Measurements from ENCODE around the gene FRMD1. TPM values are rescaled to one million over a fixed set of nuclear protein-coding genes. Genes with fewer than 3 reads are reported as not detected.

Gene FRMD1
- total RNA-seq, 1 donor, result not detected

DNA sequence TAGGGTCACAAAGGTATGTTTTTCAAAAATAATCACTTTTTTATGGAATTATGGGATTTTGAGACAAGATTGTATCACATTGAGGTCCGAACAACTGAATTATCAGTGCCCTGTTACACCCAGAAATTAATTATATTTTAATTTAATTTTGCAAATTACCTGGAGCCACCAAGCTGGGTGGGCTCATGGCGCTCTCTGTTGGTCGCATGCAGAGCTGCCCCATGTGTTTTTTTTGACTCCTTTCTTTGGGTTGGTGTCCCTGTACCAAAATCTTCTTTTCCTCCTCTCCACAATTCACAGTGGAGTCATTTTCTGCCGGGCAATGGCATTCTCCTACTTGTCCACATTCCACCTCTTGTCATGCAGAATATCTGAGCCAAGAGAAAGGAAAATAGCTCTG, 38.9 kb upstream of the FRMD1 start:
- no peaks in the 10 kb centered on the region for H3K27me3 ChIP-seq (ENCODE audit: insufficient read depth, low read length)
- no peaks in the 10 kb centered on the region for H3K4me1 ChIP-seq (ENCODE audit: insufficient read depth, low read length)

DNA sequence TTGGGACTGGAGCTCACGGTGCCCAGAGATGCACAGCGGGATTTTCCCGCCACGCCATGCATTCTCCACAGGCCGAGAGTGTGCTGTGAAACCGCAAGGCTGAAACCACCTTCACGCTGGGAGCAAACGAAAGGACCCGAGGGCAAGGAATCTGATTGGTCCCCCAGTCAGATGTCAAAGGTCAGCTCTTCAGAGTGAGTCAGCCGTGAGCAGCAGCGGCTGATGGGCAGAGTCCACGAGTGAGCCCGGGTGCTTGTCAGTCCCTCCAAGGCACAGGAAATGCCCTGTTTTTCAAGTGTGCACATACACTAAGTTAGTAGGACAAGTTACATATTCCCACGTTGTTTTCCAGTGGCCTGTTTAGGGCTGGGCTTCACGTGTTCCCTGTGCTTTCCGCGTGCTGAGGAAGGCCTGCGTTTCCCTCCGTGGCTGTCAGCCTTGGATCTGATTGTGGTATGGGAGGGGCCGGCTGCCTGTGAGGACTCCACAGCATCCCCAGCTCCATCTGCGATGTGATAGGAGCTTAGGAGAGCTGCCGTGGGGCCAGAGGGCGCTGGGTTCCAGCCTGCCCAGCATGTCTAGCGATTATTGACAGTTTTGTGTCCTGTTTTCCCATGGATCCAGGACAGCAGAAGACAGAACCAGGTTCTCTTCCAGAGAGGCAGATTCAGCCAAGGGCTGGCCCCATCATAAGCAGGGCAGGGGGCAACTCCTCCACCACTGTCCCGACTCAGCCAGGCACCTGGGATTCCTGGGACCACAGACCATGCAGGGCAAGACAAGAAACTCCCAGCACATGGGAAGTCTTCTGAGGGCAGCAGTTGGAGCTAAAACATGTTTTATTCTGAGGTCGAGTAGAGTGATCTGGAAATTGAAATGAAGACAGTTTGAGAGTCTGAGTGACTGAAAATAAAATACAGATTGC, 38.2 kb upstream of the FRMD1 start:
- Histone ChIP-seq H3K9me3 (ENCODE audit: low read depth, low read length) (no peaks in the 10 kb centered on the region), H3K4me3 (ENCODE audit: low read length) (no peak overlapping the region), H3K4me1 (ENCODE audit: insufficient read depth, low read length) (no peaks in the 10 kb centered on the region), H3K27me3 (ENCODE audit: insufficient read depth, low read length) (no peaks in the 10 kb centered on the region)

More for the DNA sequence above, 38.9 kb upstream of the FRMD1 start:
- Histone ChIP-seq H3K9me3 (ENCODE audit: low read depth, low read length) (no peaks in the 10 kb centered on the region), H3K4me3 (ENCODE audit: low read length) (no peak overlapping the region)

DNA sequence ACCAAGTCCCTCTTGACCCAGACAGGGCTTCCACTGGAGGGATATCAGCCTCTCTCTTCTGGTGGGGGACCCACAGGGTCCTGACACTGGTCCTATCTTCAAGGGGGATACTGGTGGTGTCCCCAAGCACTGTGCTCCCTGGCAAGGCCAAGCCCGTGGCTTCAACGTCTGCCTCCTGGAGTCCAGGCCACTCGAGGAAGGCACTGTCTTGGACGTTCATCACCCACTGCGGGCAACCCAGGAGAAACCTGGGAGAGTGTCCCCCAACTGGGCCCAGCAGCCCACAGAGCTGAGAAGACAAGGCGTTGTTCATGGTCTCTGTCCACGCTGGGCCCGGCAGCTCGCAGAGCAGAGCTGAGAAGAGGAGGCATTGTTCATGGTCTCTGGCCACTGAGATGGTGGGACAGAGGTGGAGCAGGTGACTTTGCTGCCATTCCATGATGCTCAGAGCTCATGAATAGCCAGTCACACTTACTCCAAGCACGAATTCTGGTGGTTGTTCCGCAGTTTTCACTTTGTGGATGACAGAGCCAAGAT, 37.5 kb upstream of the FRMD1 start:
- Histone ChIP-seq H3K4me3 (ENCODE audit: low read length) (no peak overlapping the region), H3K27me3 (ENCODE audit: insufficient read depth, low read length) (no peaks in the 10 kb centered on the region), H3K9me3 (ENCODE audit: low read depth, low read length) (no peaks in the 10 kb centered on the region), H3K4me1 (ENCODE audit: insufficient read depth, low read length) (no peaks in the 10 kb centered on the region)

DNA sequence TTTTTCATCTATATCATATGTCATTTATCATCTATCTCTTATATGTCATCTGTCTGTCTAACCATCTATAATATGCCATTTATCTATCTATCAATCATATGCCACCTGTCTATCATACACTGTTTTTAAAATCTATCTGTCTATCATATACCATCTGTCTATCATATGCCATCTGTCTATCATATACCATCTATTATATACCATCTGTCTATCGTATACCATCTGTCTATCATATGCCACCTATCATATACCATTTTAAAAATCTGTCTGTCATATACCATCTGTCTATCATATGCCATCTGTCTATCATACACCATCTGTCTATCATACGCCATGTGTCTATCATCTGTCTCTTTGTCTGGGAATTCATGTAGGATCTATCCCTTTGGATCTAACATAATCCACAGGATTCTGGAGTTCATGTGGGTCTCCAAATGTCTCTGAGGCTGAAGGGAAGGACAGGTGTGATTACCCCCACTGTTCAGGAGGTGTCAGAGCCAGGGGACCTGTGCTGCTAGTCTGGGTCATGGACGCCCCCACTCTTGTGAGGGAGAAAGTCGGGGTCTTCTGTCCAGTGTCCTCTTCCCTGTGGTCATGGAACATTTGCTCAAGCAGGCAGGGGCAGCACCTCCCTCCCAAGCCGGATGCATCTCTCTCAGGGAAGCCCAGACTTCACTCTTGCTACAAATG, 36.9 kb upstream of the FRMD1 start:
- Histone ChIP-seq H3K4me3 (ENCODE audit: low read length) (no peak overlapping the region), H3K9me3 (ENCODE audit: low read depth, low read length) (no peaks in the 10 kb centered on the region), H3K27me3 (ENCODE audit: insufficient read depth, low read length) (no peaks in the 10 kb centered on the region), H3K4me1 (ENCODE audit: insufficient read depth, low read length) (no peaks in the 10 kb centered on the region)

DNA sequence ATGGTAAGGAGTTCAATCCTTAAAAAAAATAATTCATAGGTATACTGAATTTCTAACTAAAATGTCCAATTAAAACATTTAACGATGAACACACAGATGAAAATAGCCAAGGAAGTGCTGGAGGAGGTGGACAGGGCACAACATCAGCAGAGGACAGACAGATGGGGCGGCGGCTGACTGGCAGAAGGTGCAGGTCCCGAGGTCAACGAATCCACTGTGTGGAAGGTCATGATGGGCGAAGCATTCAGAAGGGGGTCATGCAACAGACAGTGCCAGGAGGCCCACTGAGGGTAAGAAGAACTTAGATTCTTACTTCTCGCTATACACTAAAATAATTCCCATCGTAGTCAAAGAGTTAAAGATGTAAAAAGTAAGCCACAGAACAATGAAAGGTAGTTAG, 34.2 kb upstream of the FRMD1 start:
- no peaks in the 10 kb centered on the region for H3K9me3 ChIP-seq (ENCODE audit: low read depth, low read length)
- H3K4me3 ChIP-seq (ENCODE audit: low read length), result no peak overlapping the region
- no peaks in the 10 kb centered on the region for H3K27me3 ChIP-seq (ENCODE audit: insufficient read depth, low read length)
- no peaks in the 10 kb centered on the region for H3K4me1 ChIP-seq (ENCODE audit: insufficient read depth, low read length)

DNA sequence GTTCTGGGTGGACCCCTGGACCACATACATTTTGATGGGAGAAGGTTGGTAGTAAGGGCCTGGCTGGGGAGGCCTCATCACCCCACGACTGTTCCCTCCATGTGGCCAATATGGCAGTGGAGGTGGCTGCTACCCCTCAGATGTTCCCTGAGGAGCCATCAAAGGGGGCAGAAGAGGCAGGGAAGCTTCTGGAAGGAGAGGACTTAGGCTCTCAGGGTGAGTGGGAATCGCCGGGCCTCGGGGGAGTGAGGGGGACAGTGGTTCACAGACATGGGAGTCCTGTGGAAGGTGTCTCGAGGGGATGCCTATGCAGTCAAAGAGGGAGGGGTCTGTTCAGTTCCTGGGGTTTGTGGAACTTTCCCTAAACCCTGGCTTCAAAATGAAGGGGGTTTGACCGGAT, 32.9 kb upstream of the FRMD1 start:
- H3K27me3 ChIP-seq (ENCODE audit: insufficient read depth, low read length), result no peaks in the 10 kb centered on the region
- no peaks in the 10 kb centered on the region for H3K4me1 ChIP-seq (ENCODE audit: insufficient read depth, low read length)
- H3K4me3 ChIP-seq (ENCODE audit: low read length), result no peak overlapping the region
- no peaks in the 10 kb centered on the region for H3K9me3 ChIP-seq (ENCODE audit: low read depth, low read length)

DNA sequence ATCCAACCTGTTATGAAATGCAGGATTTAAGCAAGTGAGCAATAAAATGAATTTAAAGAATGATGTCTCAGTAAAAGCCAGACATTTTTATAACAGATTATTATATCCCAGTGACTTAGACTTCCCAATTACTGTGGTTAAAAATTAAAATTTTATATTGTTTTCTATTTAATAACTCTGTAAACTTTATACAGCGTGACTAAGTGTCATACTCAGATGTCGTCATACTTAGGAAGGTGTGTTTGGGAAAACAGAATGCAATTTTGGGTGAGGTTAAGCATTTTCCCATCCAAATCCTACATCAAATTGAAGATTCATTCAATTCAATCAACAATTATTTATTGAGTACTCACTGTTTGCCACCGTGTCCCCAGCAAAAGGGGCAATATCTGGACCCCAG, 31.4 kb upstream of the FRMD1 start:
- no peaks in the 10 kb centered on the region for H3K4me1 ChIP-seq (ENCODE audit: insufficient read depth, low read length)
- H3K4me3 ChIP-seq (ENCODE audit: low read length), result no peak overlapping the region
- no peaks in the 10 kb centered on the region for H3K27me3 ChIP-seq (ENCODE audit: insufficient read depth, low read length)
- no peaks in the 10 kb centered on the region for H3K9me3 ChIP-seq (ENCODE audit: low read depth, low read length)

DNA sequence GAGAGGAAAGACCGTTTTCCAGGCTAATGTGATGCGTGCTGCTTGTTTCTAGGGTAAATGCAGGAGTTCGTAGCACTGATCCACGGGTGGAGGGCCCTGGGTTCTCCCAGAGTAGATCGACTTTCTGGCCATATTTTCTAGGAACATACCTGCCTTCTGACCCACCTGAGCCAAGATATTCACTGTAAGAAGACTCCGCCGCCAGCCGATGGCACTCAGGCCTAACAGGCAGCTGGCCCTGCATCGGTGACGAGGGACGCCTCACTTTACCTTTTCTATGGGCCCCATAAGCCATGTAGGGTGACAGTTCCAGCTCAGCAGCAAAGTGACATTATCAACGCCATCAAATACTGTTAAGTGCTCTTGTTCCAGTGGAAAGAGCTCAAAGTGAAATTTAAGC, 30.2 kb upstream of the FRMD1 start:
- Histone ChIP-seq H3K9me3 (ENCODE audit: low read depth, low read length) (no peaks in the 10 kb centered on the region), H3K4me1 (ENCODE audit: insufficient read depth, low read length) (no peaks in the 10 kb centered on the region), H3K27me3 (ENCODE audit: insufficient read depth, low read length) (no peaks in the 10 kb centered on the region), H3K4me3 (ENCODE audit: low read length) (no peak overlapping the region)

DNA sequence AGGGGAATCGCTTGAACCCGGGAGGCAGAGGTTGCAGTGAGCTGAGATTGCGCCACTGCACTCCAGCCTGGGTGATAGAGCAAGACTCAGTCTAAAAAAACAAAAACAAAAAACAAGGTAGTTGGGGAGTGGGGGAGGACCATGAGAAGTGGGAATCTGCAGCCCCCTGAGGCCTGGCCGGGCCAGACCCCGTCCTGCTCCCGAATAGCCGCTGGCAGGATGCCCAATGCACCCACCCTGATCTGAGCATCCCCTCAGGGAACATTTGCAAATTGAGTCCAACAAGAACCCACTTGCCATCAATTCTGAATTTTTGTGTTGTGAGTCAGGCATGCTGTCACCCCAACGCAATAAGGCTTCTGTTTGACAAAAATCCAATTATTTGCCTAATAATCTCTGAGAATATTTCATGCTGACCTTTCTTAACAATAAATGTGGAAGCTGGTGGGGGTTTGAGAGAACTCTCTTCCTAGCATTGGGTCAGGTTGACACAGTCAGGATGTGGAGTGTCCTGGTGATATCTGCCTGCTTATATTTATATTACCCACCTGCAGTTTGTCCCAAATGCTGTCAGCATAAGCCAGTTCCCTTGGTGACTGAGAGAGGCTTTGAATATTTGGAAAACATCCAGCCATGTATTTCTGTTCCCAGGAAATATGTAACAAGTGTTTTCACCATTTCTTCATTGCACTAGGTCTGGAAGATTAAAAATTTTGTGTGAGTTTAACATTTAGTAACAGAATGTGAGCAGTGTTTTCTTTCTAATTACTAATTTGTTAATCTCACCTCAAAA, 28.4 kb upstream of the FRMD1 start:
- Histone ChIP-seq H3K4me3 (ENCODE audit: low read length) (no peak overlapping the region), H3K4me1 (ENCODE audit: insufficient read depth, low read length) (no peaks in the 10 kb centered on the region), H3K27me3 (ENCODE audit: insufficient read depth, low read length) (peaks cover 2% of the 10 kb centered on the region)

DNA sequence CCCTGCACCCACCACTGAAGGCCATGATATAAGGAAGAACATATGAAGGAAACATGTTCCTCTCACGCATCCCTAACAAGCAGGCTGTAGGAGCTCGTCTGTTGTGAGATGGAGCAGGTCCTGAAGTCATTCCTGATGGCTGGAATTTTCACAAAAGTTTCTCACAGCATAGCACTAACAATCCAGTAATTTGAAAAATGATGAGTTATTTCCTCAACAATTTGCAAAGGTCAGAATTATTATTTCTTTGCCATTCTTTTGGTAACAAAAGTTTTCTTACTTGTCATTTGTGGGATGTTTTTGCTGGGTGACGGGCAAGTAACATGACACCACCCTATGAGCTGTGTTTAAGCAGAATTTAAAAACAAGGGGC, 27.6 kb upstream of the FRMD1 start:
- no peak overlapping the region for H3K4me3 ChIP-seq (ENCODE audit: low read length)
- H3K4me1 ChIP-seq (ENCODE audit: insufficient read depth, low read length), result no peaks in the 10 kb centered on the region
- peaks cover 3% of the 10 kb centered on the region for H3K27me3 ChIP-seq (ENCODE audit: insufficient read depth, low read length)
- H3K9me3 ChIP-seq (ENCODE audit: low read depth, low read length), result no peaks in the 10 kb centered on the region

More for the DNA sequence above, 28.4 kb upstream of the FRMD1 start:
- H3K9me3 ChIP-seq (ENCODE audit: low read depth, low read length), result no peaks in the 10 kb centered on the region

DNA sequence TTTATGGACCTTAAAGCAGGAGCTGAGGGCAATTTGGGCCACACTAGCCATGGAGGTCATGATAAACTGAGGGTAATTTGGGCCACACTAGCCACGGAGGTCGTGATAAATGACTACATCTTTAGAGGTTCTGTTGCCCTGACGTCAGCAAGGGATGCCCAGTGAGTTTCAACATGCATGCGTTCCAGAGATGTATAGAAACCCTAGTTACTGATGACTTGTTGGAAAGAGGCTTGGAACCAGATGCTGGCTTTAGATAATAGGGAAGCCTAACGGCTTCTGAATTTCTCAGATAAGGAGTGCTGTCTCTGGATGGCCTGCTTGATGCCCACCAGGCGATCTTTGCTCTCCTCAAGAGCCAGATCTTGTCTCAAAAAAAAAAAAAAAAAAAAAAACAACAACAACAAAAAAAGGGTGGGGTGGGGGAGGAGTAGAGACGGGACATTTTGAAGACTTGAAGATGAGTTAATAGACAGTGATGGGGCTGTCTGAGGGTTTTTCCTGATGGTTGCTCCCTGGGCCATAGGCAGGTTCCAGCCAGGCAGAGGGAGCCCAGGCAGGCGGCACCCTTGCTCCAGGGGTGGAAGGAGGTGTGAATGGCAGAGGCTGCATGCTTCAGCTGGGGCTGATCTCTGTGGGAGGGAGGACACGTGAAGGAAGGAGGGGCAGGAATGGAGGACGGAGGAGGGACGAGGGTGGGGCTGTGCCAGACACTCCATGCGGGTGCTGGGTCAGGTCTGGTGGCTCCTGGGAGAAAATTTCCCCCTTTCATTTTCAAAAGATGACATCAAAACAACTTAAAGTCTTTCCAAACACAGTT, 27.0 kb upstream of the FRMD1 start:
- peaks cover 3% of the 10 kb centered on the region for H3K27me3 ChIP-seq (ENCODE audit: insufficient read depth, low read length)

DNA sequence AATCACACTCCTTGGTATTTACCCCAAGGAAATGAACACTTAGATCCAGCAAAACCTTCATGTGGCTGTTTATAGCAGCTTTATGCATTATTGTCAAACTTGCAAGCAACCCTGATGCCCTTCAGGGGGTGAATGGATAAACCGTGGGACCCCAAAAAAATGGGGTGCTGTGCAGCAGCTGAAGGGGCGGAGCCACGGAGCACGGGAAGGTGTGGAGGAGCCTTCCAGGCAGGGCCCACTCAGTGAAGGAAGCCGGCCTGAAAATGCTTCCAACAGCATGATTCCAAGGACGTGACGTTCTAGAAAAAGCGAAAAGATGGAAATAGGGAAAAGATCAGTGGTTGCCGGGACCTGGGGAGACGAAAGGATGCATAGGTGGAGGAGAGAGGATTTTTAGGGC, 25.6 kb upstream of the FRMD1 start:
- Histone ChIP-seq H3K4me3 (ENCODE audit: low read length) (no peak overlapping the region), H3K27me3 (ENCODE audit: insufficient read depth, low read length) (peaks cover 3% of the 10 kb centered on the region), H3K4me1 (ENCODE audit: insufficient read depth, low read length) (no peaks in the 10 kb centered on the region), H3K9me3 (ENCODE audit: low read depth, low read length) (no peaks in the 10 kb centered on the region)

More for the DNA sequence above, 27.0 kb upstream of the FRMD1 start:
- Histone ChIP-seq H3K4me3 (ENCODE audit: low read length) (no peak overlapping the region), H3K9me3 (ENCODE audit: low read depth, low read length) (no peaks in the 10 kb centered on the region), H3K4me1 (ENCODE audit: insufficient read depth, low read length) (no peaks in the 10 kb centered on the region)

DNA sequence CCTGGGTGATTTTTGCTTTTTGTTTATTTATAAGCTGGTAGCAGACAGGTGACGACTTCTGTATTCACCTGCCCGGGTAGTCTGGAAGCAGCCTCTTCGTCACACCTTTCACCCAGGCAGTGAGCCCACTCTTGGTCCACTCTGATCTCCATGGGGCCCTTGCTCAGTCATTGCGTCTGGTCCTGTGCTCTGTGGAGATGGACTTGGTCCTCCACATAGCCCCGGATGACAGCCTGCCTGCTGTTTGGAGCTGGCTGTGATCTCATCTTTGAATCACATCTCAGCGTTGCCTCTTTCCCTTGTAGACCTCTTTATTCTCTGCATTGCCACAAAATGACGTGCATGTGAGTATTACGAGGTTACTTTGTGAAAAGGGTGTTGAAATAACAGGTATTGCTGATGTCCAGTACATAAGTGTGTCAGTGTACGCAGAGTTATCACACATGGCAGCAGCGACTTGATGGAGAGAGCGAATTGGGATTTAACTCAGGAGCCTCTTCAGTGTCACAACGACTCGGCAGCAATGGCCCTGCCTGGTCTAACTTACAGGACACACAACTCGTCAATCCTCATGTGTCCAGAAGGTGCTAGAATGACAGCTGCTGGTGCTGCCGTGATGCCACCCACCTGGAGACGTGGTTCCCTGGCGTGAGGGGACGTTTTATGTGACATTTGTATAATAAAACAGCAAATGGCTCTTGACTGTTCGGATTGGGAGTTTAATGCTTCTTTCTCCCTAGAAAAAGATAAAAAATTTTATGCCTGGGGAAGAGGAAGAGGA, 24.2 kb upstream of the FRMD1 start:
- Histone ChIP-seq H3K9me3 (ENCODE audit: low read depth, low read length) (no peaks in the 10 kb centered on the region), H3K4me3 (ENCODE audit: low read length) (no peak overlapping the region), H3K4me1 (ENCODE audit: insufficient read depth, low read length) (no peaks in the 10 kb centered on the region), H3K27me3 (ENCODE audit: insufficient read depth, low read length) (peaks cover 3% of the 10 kb centered on the region)

Data from mononuclear cell (primary cell).